Vagina (tissue), 2 donors: ENCODE measurements around the gene NSD2.
"Not testable (repeated sequence)": the region's sequence is repeated elsewhere in the genome, so short reads cannot be mapped to it uniquely, and the experiment has no call there.

ENCODE experiments used
- POLR2A ChIP-seq, 2 donors: fragments of 450-650 bp; IDR thresholded peaks; one replicate each; pipeline ENCODE4 v1.6.1; 2017; ENCODE audit warnings: antibody characterized with exemption in 2 of 2, mild to moderate bottlenecking in 2 of 2, moderate library complexity in 2 of 2
- POLR2AphosphoS5 ChIP-seq, 2 donors: sonication (generic); formaldehyde crosslinking; IDR thresholded peaks; one replicate each; pipeline ENCODE4 v1.9.0; 2017; ENCODE audit warnings: antibody characterized with exemption in 2 of 2, mild to moderate bottlenecking in 2 of 2, low read depth in 1 of 2; ENCODE audit not compliant: insufficient read depth in 1 of 2
- TF ChIP-seq, protein P1 (sequence below), 3 experiments: fragments of 450-650 bp in 2 of 3; fragments of 200-600 bp in 1 of 3; sonication (generic) in 1 of 3; IDR thresholded peaks; one replicate each; pipeline ENCODE4 v1.5.1; 2017 to 2019; ENCODE audit warnings: antibody characterized with exemption in 3 of 3, mild to moderate bottlenecking in 2 of 3, moderate library complexity in 2 of 3

DNA sequence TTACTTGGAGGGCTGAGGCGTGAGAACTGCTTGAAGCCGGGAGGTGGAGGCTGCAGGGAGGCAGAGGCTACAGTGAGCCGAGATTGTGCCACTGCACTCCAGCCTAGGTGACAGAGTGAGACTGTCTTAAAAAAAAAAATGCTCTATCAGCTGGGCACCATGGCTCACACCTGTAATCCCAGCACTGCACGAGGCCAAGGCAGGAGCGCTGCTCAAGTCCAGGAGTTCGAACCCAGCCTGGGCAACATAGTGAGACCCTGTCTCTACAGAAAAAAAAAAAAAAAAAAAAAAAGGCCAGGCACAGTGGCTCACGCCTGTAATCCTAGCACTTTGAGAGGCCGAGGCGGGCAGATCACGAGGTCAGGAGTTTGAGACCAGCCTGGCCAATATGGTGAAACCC lies 26.6 kb upstream of the NSD2 start:
- TF ChIP-seq, protein P1, sequence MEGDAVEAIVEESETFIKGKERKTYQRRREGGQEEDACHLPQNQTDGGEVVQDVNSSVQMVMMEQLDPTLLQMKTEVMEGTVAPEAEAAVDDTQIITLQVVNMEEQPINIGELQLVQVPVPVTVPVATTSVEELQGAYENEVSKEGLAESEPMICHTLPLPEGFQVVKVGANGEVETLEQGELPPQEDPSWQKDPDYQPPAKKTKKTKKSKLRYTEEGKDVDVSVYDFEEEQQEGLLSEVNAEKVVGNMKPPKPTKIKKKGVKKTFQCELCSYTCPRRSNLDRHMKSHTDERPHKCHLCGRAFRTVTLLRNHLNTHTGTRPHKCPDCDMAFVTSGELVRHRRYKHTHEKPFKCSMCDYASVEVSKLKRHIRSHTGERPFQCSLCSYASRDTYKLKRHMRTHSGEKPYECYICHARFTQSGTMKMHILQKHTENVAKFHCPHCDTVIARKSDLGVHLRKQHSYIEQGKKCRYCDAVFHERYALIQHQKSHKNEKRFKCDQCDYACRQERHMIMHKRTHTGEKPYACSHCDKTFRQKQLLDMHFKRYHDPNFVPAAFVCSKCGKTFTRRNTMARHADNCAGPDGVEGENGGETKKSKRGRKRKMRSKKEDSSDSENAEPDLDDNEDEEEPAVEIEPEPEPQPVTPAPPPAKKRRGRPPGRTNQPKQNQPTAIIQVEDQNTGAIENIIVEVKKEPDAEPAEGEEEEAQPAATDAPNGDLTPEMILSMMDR (IDR thresholded peaks at IDR 0.05) = not testable (repeated sequence)
- not testable (repeated sequence) for TF ChIP-seq POLR2A (IDR thresholded peaks at IDR 0.05); POLR2AphosphoS5 (IDR thresholded peaks at IDR 0.05; ENCODE audit: insufficient read depth in 1 of 2, low read depth in 1 of 2)
